SK-MEL-5 (cell line): Measurements from ENCODE around the gene EPHA2. TPM values are rescaled to one million over a fixed set of nuclear protein-coding genes. Genes with fewer than 3 reads are reported as not detected.

Experiments
- DNase-seq: peaks from one replicate; pipeline ENCODE4 v3.0.0-alpha.2; 2016; ENCODE audit warnings: low read depth, low spot score
- in situ Hi-C: cut with HindIII; loops from 2 replicates; pipeline ENCODE4 v1.10.0; 2016; ENCODE audit warnings: low sequenced_read_pairs, high pct_unique_total_duplicates, low pct_unique_long_range_greater_than_20kb
- total RNA-seq: library from RNA; depleted of rRNA; stranded (reverse); fragments of >200 nt; shearing (Covaris generic); gene quantifications from 2 replicates; pipeline ENCODE4 v1.2.3, GENCODE V29; 2014

Gene EPHA2
- total RNA-seq, 1 experiment from 2014 or later, result 2.5 TPM

- DNase-seq, result no peak
- in situ Hi-C loops, result no loop called here
Observed at GRCh38 chr1:16130827-16131226, 25.0 kb downstream of the EPHA2 start.

- in situ Hi-C loops, result no loop called here
- no peak for DNase-seq
Observed at GRCh38 chr1:16129921-16130543, 25.8 kb downstream of the EPHA2 start.

- DNase-seq, result no peak
- in situ Hi-C loops, result no loop called here
Observed at GRCh38 chr1:16129316-16129715, 26.6 kb downstream of the EPHA2 start.

- in situ Hi-C loops, result no loop called here
- no peak for DNase-seq
Observed at GRCh38 chr1:16128338-16128741, 27.5 kb downstream of the EPHA2 start.

GRCh38 chr1:16127676-16128337, 28.1 kb downstream of the EPHA2 start:
- in situ Hi-C loops, result no loop called here
- no peak for DNase-seq

GRCh38 chr1:16126743-16127515, 28.9 kb downstream of the EPHA2 start:
- no peak for DNase-seq
- in situ Hi-C loops, result no loop called here

- DNase-seq, result no peak
- in situ Hi-C loops, result no loop called here
Observed at GRCh38 chr1:16126160-16126559, 29.7 kb downstream of the EPHA2 start.

- no peak for DNase-seq
- in situ Hi-C loops, result no loop called here
Observed at GRCh38 chr1:16125483-16125882, 30.4 kb downstream of the EPHA2 start.

- in situ Hi-C loops, result no loop called here
- DNase-seq, result no peak
Observed at GRCh38 chr1:16125088-16125470, 30.8 kb downstream of the EPHA2 start.

- DNase-seq, result no peak
- in situ Hi-C loops, result no loop called here
Observed at GRCh38 chr1:16124377-16125087, 31.3 kb downstream of the EPHA2 start.

GRCh38 chr1:16122916-16123315, 33.0 kb downstream of the EPHA2 start:
- in situ Hi-C loops, result no loop called here
- DNase-seq, result peak; percentile 8

- in situ Hi-C loops, result no loop called here
- DNase-seq, result no peak
Observed at GRCh38 chr1:16122350-16122881, 33.5 kb downstream of the EPHA2 start.

- no peak for DNase-seq
- in situ Hi-C loops, result no loop called here
Observed at GRCh38 chr1:16120940-16121410, 34.9 kb downstream of the EPHA2 start.

- DNase-seq, result no peak
- in situ Hi-C loops, result no loop called here
Observed at GRCh38 chr1:16120407-16120806, 35.5 kb downstream of the EPHA2 start.

GRCh38 chr1:16119926-16120325, 35.9 kb downstream of the EPHA2 start:
- DNase-seq, result no peak
- in situ Hi-C loops, result no loop called here

- in situ Hi-C loops, result no loop called here
- DNase-seq, result no peak
Observed at GRCh38 chr1:16119504-16119903, 36.4 kb downstream of the EPHA2 start.

- in situ Hi-C loops, result no loop called here
- no peak for DNase-seq
Observed at GRCh38 chr1:16118706-16119105, 37.2 kb downstream of the EPHA2 start.

GRCh38 chr1:16117936-16118335, 37.9 kb downstream of the EPHA2 start:
- DNase-seq, result no peak
- in situ Hi-C loops, result no loop called here
